ENCODE results near the gene NAA60.

DNA sequence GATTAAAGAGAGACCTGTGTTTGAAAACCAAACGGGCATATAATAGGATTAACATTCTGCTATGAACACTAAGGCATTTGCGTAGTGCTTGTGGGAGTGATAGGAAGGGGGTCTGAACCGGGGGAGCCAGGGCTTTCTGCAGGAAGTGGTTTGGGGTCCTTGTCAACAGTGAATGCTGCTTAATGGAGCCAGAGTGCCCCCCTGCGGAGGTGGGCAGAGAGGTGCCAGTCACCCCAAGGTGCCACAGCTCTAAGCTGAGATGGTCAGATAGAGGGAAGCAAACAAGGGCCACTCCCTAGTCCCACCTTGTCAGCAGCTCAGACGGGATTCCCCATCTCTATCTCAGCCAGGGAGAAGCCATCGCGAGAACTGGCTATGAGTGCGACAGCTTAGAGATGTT lies 17.7 kb downstream of the NAA60 start:
- TF ChIP-seq BRD4 (CRISPR knock-in tag; IDR thresholded peaks at IDR 0.05) (no peak), KMT2B (CRISPR knock-in tag; IDR thresholded peaks at IDR 0.05) (no peak), EP300 (IDR thresholded peaks at IDR 0.05; ENCODE audit: low read depth in 2 of 2, low read length in 2 of 2) (no peak), EP300 (CRISPR knock-in tag; IDR thresholded peaks at IDR 0.05; ENCODE audit: borderline replicate concordance) (no peak), ZSCAN9 (CRISPR knock-in tag; IDR thresholded peaks at IDR 0.05; ENCODE audit: borderline replicate concordance) (no peak), LCORL (IDR thresholded peaks at IDR 0.05) (no peak), LCORL (CRISPR knock-in tag; IDR thresholded peaks at IDR 0.05) (no peak), TAF15 (IDR thresholded peaks at IDR 0.05; ENCODE audit: low read depth, low read length, poor library complexity, severe bottlenecking) (no peak)
